HG03196 (cell line): ENCODE measurements around the gene CITED2.
"Not testable (repeated sequence)": the region's sequence is repeated elsewhere in the genome, so short reads cannot be mapped to it uniquely, and the experiment has no call there.

ENCODE experiments used
- ATAC-seq: cut with Tn5 transposase; IDR thresholded peaks from one replicate; pipeline ENCODE4 v1.9.1; 2021; ENCODE audit not compliant: unreplicated experiment

CITED2 gene, protein sequence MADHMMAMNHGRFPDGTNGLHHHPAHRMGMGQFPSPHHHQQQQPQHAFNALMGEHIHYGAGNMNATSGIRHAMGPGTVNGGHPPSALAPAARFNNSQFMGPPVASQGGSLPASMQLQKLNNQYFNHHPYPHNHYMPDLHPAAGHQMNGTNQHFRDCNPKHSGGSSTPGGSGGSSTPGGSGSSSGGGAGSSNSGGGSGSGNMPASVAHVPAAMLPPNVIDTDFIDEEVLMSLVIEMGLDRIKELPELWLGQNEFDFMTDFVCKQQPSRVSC

DNA sequence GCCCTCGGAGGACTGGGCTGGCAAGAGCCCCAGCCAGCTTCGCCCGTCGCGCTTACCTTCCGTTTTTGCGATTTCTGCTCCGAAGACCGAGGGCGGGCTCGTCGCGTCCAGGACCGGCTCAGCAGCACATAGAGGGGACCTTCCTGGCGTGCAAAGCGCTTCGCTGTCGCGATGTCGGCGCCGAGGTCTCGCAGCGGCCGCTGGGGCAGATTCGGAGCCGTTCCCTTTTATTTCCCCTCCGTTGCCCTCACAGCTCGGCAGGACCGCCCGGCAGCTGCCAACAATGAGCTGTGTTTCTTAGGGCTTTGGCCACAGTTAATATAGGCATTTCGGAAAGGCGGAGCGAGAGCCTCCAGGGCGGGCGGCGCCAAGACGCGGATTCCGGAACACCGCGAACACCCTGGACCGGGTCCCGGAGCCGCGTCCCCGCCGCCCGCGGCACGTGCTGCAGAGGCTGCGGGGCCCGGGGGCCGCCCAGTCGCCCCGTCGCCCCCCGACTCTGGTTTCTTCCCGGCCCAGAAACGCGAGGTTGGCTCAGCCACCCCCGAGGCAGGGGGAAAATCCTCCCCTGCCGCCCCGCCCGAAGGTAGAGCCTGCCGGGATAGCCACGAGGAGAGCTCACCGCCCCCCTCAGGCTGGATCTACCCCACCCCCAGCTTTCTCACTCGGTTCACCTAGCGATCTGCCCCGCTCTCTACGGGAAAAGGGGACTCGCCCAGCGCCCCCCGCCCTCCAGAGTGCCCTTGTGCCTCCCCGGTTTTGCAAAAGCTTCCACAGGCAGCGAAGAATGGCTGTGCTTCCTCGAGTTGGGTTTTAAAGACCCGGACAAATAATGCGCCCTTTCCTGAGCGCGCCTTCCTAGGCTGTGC, at the start of gene CITED2:
CITED2 (minus strand) TSS at position 292 of the 869 bp plus-strand sequence. CDS start 704 bp downstream, outside the sequence.
- peak; percentile 69 for ATAC-seq

DNA sequence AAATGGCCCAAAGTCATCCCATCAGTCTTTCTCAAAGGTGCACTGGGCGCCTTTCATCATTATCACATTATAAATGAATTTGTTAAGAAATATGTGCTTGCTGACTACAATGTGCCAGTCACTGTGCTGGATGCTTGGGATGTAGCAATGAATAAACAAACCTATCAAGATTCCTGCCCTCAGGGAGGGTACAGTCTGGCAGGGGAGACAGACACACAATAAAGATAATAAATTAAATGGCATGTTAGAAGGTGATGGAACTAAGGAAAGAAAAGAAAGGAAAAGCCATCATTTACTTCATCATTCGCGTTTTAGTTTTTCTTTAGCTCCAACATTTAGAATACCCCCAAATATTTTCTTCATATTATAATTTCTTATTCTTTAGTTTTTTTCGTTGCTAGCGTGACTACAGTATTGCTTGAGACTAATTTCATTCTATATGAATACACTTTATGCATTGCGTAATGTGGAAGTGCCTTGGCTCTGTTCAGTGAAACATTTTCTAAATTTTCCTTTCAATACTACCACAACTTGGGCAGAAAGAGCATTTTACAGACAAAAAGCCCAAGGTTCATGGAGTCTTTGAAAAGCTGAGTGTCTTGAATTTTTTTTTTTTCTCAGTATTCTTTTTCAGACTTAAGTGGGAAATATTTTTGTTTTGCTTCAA, 48.7 kb upstream of the CITED2 start:
- ATAC-seq, result no peak

DNA sequence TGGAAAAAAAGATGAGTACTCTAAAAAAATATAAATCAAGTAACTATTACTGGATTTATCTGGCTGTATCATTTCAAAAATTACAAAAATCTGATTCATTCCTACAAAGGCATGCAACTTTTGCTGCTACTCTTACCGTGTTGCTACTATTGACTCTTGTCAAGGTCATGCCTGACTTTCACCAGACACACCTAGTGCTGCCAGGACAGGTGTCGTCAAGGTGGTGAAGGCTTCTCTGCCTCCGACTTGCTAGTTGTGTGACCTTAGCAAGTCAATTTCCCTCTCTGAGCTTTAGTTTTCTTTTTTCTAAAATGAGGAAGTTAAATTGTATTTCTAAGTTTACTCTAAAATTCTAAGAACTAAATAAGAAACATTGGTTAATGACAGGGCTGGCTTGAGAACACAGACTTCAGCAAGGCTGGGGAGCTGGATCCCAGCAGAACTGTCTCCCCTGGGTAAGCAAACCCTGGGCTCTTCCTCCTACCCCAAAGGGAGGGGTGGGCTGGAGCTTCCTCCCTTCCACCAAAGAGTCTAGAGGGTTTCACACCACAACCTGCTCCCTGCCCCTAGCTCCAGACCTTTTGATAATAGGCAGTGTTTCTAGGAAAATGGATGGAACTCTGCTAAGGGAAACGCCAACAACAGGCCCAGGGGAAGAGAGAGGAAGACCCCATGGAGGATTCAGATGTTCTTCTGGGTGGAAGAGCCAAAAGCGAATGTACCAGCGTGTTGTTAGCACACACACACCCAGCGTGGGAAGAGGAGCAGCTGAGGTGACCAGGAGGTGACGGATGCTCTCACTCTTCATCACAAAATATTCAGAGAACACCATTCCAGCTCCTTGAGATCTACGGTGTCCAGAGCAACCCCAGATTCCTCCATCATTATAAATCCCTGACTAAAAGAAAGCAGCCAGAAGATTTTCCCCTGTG, 47.9 kb upstream of the CITED2 start:
- no peak for ATAC-seq

DNA sequence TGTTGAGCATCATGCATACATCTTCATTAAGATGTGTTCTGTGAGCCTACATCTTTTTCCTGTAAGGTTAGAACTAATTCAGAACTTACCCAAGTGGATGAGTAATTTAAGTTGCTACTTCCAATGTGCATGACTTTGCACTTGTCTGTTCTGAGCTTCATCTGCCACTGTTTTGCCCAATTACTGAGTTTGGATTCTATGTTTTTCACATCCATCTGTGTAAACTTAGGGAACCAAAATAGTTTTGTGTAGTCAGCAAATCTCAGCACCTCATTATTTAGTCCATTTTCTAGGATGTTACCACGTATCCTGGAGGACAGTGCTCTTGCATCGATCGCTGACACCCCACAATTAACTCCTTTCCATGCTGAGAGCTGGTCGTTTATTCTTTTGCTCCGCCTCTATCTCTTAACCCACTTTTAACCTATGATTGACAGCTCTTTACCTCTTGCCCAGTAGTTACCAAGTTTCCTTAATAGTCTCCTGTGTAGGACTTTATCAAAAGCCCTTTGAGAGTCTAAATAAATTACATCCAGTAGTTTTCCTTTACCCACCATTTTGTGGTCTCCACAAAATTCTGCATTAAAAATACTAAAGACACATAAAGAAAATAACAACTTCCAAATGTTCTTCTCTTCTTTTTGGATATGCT, 44.2 kb upstream of the CITED2 start:
- no peak for ATAC-seq

DNA sequence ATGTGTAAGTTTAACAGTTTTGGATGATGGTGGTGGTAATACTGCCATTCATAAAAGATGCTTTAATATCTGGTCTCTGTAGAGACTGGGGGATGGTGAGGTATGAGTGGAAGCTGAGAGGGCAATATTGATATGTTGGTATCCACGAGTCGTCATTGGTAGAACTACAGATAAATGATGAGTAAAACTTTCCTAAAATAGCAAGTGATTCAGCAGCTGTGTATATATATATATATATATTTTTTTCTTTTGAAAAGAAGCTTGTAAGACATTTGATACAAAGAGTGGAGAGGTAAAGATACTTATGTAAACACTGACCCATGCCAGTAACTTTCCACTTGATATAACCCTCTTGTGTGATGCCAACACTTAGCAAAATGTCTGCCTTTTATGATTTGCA, 41.7 kb upstream of the CITED2 start:
- ATAC-seq, result no peak

DNA sequence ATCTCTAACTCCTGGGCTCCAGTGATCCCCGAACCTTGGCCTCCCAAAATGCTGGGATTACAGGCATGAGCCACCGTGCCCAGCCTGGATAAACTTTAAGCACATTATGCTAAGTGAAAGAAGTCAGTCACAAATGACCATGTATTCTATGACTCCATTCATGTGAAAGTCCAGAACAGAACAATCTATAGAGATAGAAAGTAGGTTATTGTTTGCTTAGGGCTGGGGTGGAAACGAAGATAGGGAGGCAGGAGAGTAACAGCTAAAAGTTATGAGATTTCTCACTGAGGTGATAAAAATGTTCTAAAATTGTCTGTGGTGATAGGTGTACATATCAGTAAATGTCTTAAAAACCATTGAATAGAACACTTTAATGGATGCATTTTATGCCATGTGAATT, 40.9 kb upstream of the CITED2 start:
- ATAC-seq, result no peak

DNA sequence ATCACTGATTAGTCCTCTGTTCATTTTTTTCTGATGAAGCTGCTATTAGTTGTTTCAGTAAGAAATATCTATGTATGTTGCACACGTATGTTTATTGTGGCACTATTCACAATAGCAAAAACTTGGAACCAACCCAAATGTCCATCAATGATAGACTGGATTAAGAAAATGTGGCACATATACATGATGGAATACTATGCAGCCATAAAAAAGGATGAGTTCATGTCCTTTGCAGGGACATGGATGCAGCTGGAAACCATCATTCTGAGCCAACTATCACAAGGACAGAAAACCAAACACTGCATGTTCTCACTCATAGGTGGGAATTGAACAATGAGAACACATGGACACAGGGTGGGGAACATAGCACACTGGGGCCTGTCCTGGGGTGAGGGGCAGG, 37.7 kb upstream of the CITED2 start:
- ATAC-seq, result not testable (repeated sequence)

DNA sequence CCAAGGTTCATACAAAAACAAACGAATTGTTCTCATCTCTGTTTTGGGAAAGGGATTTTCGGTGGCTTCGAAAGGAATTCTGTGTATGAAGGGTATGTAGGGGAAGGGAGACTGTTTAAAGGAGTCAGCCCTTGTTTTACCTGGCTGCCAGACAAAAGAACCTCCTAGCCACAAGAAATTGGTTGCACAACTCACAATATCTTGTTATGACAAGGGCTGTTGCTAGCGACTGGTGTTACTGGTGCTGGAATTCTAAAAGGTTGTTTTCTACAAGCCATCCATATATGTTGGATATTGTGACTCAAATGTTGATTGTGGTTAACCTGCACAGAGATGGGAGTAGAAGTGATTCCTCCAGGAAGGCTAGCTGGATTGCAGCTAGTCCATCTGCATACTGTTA, 34.6 kb upstream of the CITED2 start:
- no peak for ATAC-seq

DNA sequence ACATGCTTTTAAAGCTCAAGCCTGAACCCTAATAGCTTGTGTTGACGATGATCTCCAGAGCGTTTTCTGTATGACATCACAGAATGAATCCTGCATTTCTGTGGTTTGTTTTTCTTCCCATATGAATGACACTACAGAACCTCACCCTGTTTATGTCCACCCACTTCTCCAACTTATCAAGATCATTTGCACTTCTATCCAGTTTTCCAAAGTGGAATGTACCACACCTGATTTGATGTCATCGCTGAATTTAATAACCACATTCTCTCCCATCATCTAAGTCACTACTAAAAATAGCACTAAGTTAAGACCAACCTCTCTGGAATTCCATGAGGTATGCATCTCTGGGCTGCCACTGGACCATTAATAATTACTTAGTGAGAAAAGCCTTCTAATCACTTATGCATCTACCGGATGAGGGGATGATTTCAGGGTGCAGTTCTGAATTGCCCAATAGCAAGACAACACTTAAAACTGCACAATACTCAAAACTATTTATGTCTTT, 33.3 kb upstream of the CITED2 start:
- ATAC-seq, result no peak

DNA sequence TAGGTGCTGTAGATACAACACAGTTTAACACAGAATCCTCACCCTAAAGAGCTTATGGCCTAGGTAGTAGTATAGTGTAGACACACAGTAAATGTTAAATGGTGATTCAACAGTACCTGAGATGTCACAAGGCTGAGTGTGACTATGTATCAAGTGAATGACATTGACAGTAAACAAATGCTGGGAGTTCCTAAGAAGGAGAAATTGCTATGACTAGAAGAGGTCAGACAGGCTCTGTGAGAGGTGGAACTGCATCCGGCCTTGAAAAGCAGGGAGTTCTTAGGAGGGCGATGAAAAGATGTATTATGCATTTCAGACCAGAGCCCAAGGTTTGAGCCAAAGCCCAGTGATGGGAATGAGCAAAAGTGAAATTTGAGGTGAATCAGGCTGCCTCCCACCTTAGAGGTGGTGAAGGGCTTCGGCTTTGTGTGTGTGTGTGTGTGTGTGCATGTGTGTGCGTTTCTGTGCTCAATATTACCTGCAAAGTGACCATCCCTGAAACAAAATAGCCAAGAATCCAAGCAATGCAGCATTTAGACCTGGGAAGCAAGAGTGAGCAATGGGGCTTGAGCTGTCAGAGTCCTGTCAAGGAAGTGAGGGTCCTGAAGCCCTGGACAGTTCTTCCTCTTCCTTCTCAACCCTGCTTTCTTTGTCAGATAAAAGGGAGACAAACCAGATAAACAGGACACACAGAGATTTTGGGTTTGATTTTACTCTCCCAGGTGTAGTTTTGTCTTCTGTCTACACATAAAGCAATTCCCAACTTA, 32.3 kb upstream of the CITED2 start:
- ATAC-seq, result no peak

DNA sequence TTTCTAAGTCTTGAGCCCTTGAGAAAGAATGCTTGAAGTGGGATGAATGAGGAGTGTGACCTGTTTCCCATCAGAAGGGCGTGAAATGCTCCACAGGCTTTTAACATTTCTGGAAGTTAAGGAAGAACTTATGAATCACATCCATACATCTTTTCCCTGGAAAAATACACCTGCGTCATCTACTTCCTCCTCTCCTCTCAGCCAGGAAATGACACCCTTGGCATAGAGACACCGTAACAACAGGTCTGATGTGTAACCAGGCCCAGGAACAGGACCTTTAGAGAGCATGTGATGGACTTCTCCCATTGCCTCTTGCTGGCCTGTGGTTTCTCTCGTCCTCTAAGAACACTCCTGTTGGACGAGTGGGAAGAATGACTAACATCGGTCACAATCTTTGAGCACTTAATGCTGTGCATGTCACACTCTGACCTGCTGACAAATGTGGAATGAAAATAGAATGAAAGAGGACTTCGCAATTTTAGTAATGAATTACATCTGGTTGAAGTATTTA, 28.5 kb upstream of the CITED2 start:
- ATAC-seq, result no peak

DNA sequence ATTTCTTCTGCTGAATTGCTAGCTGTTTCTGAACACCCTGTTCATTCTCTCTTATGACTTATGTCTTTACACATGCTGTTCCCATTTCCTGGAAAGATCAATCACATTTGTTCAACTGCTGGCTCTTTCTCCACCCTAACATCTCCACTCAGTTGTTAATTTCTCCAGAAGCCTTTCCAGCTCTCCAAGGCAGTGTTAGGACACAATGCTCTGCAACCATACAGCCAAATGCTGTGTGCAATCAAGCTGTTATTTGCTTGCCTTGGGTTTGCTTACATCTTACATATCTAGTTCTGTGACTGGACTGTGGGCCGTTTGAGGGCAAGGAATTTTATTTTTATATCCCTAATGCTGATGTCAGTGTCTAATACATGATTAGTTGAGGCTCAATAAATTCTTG, 24.2 kb upstream of the CITED2 start:
- ATAC-seq, result no peak

DNA sequence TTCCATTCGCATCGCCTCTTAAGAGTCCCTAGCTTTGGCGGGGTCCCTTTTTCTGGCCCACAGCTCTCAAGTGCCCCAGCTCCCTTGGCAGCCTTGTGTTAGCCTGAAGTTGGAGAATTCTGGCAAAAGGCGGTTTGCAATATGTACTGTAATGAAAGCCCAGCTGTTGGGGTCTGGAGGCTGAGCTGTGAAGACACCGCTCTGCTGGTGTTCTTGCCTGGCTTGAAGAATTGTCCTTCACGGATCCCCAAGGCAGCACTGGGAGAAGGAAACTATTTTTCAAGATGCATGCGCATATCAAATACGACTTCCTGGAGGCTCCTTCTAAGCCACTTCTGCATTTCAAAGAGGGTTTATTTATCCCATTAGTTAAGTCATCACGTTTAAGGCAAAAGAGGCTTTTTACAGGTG, 21.4 kb upstream of the CITED2 start:
- ATAC-seq, result no peak

DNA sequence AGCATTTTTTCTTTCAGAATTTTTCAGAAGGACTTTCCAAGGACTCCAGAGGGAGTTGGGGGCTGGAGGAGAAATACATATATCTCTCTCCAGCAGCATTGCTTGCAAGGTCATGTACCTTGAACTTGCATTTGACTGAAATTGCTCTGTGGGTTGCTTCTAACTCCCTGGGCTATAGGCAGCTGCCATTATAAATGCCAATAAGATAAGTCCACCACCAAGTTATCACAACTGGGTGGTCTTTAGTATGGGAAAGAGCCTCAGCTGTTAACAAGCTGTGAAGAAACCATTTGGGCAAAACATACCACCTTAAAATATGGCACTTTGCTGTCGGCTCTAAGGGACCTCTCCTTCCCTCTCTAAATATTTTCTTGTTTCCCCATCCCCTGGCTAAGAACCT, 20.9 kb upstream of the CITED2 start:
- ATAC-seq, result no peak

DNA sequence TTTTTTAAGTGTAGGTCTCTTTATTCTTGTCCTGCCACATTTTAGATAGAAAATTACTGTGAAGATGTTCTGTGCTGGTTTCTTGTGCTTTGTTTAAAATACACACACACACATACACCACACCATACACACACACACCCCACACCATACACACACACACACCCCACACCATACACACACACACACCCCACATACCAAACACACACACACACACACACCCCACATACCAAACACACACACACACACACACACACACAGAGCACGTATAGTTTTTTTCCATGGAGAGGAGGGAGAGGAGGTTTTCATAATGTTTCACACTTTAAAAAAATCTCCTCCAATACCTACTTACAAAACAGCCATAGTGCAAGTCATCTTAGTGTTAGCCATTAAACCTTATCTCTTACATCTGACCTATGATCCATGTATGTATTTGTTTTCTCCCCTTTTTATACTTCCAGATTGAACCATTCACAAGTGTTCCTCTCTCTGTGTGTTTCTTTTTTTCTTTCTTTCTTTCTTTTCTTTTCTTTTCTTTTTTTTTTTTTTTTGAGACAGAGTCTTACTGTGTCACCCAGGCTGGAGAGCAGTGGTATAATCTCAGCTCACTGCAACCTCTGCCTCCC, 19.7 kb upstream of the CITED2 start:
- no peak for ATAC-seq

DNA sequence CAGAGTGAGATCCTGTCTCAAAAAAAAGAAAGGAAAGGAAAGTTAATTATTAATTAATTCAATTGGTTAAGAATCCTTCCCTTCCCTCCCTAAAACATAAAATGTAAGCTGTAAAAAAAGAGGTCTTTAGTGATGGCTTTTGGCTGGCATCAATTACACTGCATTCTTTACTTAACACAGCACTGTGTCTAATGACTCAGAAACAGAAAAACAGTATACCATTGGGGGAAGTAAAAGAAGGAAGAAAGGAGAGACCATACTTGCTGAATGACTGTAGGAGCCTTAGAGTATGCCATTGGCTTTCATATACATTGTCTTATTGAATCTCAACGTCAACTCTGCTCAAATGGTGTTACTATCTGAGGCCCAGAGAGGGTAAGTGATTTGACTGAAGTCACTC, 18.3 kb upstream of the CITED2 start:
- ATAC-seq, result peak; percentile 87

DNA sequence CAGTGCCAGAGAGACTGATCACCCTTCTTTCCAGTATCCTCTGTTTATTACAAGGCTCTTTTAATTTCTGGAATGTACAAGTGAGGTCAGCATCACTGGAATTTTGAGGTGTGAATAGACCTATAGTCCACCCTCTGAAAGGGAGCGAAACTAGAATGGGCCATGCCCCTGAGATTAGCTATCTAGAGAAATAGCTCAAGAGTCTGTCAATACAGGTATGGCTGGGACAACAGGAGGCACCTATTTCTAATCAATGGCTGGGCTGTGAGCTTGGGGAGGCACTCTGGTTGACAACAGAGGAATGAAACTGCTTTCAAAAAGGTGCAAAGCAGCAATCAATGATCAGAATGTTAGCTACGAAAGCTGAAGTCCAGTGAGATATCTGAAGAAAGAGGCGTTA, 17.3 kb upstream of the CITED2 start:
- no peak for ATAC-seq

DNA sequence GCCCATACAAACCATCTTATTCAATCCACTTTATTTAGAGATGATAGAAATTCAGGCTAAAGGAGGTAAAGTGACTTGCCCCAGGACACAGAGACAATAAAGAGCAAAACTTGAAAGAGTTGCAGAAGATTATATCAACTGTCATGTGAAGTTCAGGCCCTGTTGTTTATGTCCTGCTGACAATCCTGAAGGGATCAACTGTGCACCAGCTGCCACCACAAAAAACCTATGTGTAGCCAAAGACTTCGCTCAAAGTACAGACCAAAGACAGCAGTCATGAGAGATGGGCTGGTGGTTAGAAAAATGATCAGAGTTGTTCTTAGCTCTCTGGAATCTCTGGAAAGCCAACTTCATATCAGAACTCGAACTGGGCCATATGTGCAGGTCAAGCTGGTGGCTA, 16.0 kb upstream of the CITED2 start:
- no peak for ATAC-seq

DNA sequence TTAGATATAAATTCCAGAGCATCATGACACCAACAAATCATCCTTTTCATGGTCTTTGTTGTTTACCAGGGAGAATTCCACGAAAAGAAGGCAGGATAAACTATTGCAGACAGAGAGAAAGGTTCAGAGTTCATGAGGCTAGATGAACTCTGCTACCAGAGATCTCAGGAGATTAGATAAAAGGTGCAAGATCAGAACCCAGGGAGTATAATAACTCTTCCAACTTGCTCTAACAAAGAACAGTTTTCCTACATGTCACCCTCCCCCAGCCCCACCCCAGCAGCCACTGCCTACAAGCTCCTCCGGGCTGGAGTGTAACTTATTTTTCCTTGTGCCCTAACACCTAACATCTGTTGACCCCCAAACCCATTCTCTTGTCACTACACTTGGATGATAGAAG, 13.9 kb upstream of the CITED2 start:
- no peak for ATAC-seq
